Activated gamma-delta T cell (primary cell): ENCODE measurements around the gene RAB5B.
A peak's percentile ranks its signal among the peaks of the same experiment; 100 is the strongest.
"Not testable (repeated sequence)": the region's sequence is repeated elsewhere in the genome, so short reads cannot be mapped to it uniquely, and the experiment has no call there.

Experiments
- DNase-seq: peaks from one replicate; lab custom pipeline; 2025; lab: John Stamatoyannopoulos, UW

RAB5B gene

DNA sequence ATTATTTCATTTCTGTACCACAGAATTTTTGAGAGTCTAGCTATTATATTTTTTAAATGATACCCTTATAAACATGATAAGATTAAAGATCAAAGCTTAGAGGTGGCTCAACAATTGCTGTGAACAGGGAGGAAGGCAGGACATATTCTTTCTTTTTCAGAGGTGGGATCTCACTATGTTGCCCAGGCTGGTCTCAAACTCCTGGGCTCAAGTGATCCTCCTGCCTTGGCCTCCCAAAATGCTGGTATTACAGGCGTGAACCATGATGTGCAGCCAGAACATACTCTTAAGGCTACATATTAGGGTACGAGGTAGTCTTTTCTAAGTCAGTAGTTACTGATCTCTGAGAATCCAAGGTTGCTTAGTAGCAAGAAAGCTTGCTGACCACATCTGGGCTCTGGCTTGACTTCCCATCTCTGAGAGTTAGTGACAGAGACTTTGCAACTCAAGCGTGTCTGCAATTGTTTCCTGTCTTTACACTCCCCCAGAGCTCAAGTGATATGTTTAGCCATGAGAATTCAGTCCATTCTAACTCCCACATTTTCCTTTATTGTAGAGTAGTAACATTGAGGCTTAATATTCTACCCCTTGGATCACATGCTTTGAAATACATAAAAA lies 8.6 kb downstream of the RAB5B start:
- DNase-seq = no peak

GRCh38 chr12:55983232-55983842 lies 9.5 kb downstream of the RAB5B start:
- DNase-seq = no peak

DNA sequence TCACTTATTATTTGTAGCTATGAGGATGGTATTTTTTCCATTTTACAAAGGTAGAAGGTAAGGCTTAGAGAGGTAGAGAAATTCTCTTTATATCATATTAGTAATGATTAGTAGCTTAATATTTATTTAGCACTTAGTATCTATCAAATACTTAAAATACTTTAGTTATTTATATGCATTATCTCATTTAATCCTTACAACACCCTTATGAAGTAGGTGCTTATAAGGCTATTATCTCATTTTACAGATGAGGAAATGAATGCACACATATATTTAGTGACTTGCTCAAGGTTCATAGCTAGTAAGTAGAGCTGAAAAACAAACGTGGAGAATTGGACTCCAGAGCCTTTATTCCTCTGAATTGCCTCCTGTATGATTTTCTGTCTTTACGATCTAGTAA lies 11.0 kb downstream of the RAB5B start:
- DNase-seq = no peak

DNA sequence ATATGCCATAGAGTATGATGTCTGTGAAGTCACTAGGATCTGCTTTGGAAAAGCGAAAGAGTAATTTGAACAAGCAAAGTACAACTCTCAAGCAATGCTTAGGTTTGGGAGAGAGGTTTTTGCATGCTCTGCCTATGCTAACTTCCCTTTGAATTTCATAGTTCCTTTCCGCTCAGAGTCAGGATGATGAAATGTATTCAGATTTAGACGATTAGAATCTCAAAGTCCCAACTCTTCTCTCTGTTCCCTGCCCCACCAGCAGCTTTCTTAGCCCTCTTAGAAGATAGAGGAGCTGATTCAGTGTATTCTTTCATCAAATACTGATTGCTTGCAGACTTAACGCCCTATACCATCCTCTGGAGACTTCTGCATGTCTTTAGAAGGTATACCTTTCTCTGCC lies 11.5 kb downstream of the RAB5B start:
- no peak for DNase-seq

- DNase-seq = not testable (repeated sequence)
These were observed 12.1 kb downstream of the RAB5B start for GRCh38 chr12:55985976-55986375.

- no peak for DNase-seq
These were observed 17.2 kb downstream of the RAB5B start for GRCh38 chr12:55991110-55991509.

GRCh38 chr12:55993230-55993853 lies 19.5 kb downstream of the RAB5B start:
- DNase-seq = no peak

- no peak for DNase-seq
These were observed 21.5 kb downstream of the RAB5B start for GRCh38 chr12:55995366-55995765.

- no peak for DNase-seq
These were observed 22.4 kb downstream of the RAB5B start for GRCh38 chr12:55996201-55996714.

GRCh38 chr12:55996715-55997534 lies 23.0 kb downstream of the RAB5B start, which contains the start of gene SUOX:
TSS of gene SUOX (plus strand) at chr12:55997276. CDS start at chr12:56002222, 4,946 bp downstream.
- no peak for DNase-seq

GRCh38 chr12:55997535-55997859 lies 23.6 kb downstream of the RAB5B start:
- DNase-seq = no peak

GRCh38 chr12:55999522-55999921 lies 25.6 kb downstream of the RAB5B start:
- not testable (repeated sequence) for DNase-seq

GRCh38 chr12:55999999-56000540 lies 26.2 kb downstream of the RAB5B start:
- not testable (repeated sequence) for DNase-seq

DNA sequence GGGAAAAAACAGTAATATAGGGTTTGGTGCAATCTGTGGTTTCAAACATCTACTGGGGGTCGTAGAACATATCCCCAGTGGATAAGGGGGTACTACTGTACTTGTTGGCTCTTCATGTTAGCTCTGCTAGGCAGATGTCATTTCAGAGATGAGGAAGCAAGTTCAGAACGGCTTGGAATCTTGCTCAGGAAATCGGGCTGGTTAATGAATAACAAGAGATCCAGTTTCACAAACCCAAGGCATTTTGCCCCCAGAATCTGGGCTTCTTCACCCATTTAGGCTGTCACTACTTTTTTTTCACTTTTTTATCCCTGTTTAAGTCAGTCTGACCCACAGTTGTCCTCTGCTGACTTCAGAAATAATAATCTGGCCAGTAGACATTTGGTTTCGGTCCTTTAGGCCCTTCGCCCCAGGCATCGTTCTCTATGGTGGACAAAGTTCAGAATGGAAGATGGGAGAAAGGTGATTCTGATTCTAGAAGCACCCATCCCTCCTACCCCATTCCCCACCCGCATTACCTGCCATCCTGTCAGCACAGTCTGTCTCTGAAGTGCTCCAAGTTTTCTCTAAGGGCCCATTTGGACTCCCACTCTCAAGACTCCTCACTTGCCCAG lies 27.7 kb downstream of the RAB5B start:
- DNase-seq = no peak

DNA sequence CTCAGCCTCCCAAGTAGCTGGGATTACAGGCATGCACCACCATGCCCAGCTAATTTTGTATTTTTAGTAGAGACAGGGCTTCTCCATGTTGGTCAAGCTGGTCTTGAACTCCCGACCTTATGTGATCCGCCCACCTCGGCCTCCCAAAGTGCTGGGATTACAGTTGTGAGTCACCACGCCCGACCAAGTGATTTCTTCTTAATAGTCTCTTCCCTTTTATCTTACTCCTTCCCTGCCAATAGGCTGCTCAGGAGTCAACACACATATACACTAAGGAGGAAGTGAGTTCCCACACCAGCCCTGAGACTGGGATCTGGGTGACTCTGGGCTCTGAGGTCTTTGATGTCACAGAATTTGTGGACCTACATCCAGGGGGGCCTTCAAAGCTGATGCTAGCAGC lies 29.5 kb downstream of the RAB5B start:
- not testable (repeated sequence) for DNase-seq

DNA sequence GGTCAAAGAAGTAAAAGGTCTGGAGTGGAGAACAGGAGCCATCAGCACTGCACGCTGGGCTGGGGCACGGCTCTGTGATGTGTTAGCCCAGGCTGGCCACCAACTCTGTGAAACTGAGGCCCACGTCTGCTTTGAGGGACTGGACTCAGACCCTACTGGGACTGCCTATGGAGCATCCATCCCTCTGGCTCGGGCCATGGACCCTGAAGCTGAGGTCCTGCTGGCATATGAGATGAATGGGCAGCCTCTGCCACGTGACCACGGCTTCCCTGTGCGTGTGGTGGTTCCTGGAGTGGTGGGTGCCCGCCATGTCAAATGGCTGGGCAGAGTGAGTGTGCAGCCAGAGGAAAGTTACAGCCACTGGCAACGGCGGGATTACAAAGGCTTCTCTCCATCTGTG lies 30.3 kb downstream of the RAB5B start:
- DNase-seq = no peak

DNA sequence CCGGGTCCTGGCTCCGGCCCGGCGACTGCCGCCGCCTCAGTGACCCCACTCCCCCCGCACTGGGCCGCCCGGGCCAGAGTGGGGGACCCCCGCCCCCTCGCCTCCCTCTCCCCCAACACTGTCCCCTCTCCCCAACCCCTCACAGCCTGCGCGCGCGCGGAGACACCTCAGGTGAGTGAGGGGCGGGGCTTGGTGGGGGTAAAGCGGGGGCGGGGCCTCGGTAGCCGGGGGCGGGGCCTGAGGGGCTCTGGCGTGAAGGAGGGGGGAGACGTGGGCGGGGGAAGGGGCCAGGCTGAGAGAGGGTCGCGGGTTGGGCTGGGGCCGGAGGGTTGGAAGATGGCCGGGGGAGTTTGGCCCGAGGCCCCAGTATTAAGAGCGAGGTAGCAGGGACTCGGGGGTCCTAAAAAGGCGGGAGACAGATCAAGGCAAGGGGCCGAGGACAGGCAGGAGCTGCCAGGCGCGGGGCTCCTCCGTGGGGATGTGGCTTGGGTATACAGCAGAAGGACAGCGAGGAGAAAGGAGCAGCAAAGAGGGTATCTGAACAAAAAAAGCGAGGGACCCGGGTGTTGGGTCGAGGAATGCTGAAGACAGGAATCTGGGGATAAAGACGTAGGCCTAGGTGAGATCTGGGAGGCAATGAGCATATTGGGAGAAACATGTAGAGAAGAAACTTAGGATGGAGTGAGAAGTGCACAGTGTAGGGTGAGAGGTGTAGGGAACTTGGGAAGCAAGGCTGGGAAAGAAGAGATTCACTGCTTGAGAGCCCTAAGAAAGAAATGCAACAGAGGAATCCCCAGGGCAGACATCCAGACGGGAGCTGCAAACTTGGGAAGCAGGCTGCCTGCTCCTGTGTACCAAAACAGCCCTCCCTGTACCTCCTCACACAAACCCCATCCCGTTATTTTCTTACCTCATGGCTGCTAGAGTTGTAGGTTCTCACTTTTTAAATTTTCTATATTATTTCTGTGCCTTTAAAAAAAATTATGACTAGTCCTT lies 34.0 kb downstream of the RAB5B start:
- DNase-seq = peak; percentile 53

GRCh38 chr12:56010111-56010570 lies 36.3 kb downstream of the RAB5B start:
- DNase-seq = no peak

DNA sequence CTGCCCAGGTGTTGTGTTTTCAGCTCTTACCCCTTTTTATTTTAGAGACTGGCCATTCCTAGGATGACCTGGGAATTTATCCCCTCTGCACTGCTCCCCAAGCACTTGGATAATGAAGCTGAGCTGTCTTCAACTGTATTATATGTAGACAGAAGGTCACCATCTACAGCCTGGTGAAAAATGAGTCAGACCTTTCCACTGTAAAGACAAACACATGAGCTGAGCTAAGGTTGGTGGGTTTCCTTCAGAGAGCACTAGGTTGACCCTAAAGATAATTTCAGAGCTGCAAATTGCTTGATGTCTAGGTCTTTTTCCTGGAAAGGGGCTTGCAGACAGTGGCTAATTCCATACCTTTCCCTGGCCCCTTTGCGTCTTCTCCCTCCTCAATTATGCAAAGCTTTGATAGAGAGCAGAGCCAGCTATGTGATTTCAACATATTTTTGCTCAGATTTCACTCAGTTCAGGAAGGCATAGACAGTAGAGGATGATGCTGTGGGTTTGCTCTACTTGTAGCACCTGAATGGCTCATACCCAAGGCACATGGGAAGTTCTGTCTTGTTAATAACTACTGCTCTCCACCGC lies 37.7 kb downstream of the RAB5B start:
- DNase-seq = no peak

- DNase-seq = no peak
These were observed 39.6 kb downstream of the RAB5B start for GRCh38 chr12:56013482-56013881.
